Raji (cell line): ENCODE measurements around the gene IRS1.

Experiments
- POLR2A ChIP-seq: IDR thresholded peaks from 2 replicates; pipeline ENCODE4 v1.6.1; 2011; ENCODE audit warnings: low read depth, low read length, control low read depth; ENCODE audit not compliant: insufficient read depth

Gene IRS1

GRCh38 chr2:226754821-226755604 is 44.6 kb downstream of the IRS1 start:
- TF ChIP-seq POLR2A: no peak

GRCh38 chr2:226752887-226753286 is 46.7 kb downstream of the IRS1 start:
- TF ChIP-seq POLR2A: no peak

GRCh38 chr2:226747288-226747687 is 52.3 kb downstream of the IRS1 start:
- no peak for TF ChIP-seq POLR2A

GRCh38 chr2:226746196-226746800 is 53.3 kb downstream of the IRS1 start:
- TF ChIP-seq POLR2A: no peak

GRCh38 chr2:226743915-226744314 is 55.7 kb downstream of the IRS1 start:
- no peak for TF ChIP-seq POLR2A

GRCh38 chr2:226742347-226742746 is 57.3 kb downstream of the IRS1 start:
- no peak for TF ChIP-seq POLR2A

GRCh38 chr2:226740039-226740648 is 59.5 kb downstream of the IRS1 start:
- no peak for TF ChIP-seq POLR2A

GRCh38 chr2:226739545-226740030 is 60.0 kb downstream of the IRS1 start:
- TF ChIP-seq POLR2A: no peak

GRCh38 chr2:226738821-226739544 is 60.6 kb downstream of the IRS1 start:
- no peak for TF ChIP-seq POLR2A

GRCh38 chr2:226738191-226738820 is 61.3 kb downstream of the IRS1 start:
- TF ChIP-seq POLR2A: no peak

- no peak for TF ChIP-seq POLR2A
Measured at GRCh38 chr2:226736382-226736781, 63.2 kb downstream of the IRS1 start.

- TF ChIP-seq POLR2A: no peak
Measured at GRCh38 chr2:226733927-226734564, 65.6 kb downstream of the IRS1 start.

GRCh38 chr2:226733189-226733858 is 66.3 kb downstream of the IRS1 start:
- no peak for TF ChIP-seq POLR2A

GRCh38 chr2:226732478-226733188 is 67.0 kb downstream of the IRS1 start:
- no peak for TF ChIP-seq POLR2A

- TF ChIP-seq POLR2A: no peak
Measured at GRCh38 chr2:226730481-226730880, 69.1 kb downstream of the IRS1 start.
